Measurements from ENCODE around the gene ADGRG3.

Gene ADGRG3

DNA sequence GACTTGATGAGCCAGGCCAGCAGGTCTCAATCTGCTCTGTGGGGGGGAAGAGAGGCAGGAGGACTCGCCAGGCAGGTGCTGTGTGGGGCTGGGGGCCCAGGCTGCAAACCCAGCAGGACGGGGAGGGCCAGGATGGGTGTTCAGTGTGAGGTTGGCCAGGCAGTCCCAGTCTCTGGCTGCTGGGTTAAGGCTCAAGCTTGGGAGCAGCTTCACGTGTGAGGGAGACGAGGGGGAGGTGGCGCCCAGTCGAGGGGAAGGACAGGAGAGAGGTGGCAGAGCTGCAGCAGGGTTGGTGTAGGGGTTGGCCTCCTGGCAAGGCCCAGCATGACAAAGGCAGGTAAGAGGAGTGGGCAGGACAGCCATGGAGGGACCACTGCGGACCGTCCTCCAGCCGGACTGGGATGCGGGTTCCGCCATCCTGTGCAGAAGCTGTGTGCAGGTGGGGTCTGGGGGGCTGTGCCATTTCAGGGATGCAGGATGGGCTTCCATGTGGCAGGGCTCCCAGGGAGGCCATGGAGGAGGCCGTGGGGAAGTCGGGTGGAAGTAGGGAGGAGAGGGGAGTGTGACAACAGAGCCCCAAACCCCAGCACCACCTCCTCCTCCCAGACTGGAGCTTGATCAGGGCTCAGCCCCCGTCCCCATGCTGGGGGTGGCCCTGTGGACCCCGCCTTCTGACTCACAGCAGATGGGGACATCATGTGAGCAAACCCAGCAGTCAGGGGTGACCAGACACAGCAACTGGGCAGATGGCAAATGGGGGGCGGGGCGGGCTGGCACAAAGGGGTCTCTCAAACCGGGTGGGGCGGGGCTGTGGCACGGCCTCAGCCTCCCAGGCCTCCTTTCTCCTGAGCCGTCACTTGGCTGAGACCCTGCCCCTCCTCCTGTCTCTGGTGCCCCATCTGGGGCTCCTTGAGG lies 36.9 kb upstream of the ADGRG3 start:
- no peak for DNase-seq

DNA sequence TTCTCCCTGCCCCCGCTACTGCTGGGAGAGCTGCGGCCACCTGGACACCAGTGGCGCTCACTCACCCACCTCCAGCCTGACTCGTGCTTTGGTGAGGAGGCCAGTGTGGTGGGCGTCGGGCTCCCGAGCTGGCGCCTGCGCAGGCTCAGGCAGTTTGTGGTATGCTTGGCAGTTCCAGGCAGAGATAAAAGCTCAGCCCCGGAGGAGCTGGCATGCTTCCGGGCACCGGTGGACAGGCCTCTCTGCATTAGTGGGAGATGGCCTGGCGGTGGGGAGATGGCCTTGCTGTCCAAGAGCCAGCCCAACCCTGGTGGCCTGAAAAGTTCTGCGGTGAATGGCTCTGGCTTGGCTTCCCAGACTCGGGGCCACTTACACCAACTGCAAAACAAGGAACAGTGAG lies 35.5 kb upstream of the ADGRG3 start:
- DNase-seq: no peak

DNA sequence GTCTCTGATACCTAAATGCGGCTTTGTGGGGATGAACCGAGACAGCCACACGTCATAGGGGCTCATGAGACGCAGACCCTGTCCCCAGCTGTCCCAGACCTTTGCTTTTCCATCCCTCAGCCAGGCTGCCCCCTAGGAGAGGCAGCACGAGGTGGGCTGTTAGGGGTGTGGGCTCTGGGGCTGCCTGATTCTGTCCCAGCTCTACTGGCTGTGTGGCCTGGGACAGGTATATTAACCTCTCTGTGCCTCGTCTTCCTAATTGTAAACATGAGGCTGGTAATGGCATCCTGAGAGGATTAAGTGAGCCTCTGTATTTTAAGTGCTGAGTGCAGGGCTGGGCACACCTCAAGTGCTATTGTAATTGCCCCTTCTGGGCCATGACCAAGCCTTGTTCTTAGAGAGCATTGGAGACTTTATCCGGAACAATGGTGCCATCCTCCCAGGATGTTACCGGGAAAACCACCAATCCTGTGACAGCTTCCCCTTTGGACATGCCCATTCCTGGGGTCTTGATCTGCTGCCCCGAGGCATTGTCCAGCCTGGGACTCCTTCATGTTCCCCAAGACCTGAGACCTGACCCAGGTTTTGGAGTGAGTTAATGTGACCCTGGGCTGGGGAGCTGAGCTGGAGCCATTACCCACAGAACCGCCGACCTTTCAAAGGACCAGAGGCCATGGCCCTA lies 34.6 kb upstream of the ADGRG3 start:
- no peak for DNase-seq

DNA sequence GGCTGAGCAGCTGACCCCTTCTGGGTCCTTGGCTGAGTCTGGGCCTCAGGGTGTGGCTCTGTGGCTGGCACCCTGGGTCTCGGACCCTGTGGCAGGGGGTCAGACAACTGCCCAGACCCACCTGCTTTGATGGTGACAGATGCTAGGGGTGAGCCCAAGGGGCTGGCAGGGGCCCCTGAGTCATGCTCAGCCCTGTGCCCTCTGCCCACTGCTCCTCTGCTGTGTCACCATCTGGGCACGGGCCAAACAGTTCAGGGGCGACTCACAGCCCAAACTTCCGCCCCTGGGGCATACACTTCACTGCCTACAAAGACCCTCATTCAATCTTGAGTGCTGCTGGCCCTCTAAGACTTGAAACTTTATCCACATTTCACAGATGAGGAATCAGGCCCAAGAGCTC lies 33.9 kb upstream of the ADGRG3 start:
- DNase-seq: no peak

DNA sequence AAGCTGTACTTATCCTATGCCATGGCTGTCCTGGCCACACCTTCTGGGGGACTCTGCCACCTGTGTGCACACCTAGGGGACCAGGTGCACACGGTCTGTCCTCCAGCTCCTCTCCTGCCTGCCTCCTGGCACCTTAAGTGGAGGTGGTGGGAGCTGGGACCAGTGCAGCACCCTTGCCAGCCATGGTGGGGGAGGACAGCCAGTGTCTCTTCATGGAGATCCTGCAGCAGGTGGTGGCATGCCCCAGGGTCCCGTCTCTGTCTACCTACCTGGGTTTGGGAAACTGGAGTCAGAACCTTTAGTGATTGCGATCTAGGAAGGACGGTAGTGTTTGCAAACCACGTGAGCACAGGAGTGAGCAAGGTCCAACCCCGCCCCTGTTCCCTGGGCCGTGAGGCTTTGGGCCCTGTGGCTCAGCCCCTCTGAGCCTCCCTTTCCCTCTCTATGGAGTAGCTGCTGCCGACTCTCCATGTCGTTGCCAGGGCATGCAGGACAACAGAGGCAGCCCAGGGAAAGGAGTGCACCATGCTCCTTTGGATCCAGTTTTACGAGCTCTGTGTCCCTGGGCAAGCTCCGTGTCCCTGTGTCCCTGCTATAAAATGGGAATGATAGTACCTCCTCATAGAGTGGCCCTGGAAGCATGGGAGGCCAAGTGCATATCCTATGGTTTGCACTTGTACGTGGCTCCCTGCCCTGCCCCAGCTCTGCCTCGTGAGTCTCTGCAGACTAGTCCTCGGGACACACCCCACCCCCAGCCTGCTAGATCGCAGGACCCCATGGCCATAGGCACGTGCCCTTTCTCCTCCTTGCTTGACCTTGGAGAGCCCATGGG lies 32.6 kb upstream of the ADGRG3 start:
- DNase-seq: no peak

DNA sequence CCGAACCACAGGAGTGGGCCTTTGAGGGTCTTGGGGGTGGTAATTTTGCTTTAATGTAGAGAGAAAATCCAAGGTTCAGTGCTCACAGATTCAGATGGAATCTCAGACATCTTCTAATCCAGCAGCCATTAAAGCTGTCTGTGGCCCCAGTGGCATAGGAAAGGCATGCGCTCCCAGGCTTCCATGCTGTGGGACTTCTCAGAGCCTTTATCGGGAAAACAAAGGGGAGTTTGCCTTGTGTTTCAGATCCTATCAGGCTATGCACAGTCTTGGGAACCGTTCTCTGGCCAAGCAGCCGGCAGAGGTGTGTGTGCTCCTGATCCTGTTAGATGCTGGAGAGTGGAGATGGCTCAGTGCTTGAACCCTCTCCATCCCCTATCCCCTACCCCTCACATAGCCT lies 31.9 kb upstream of the ADGRG3 start:
- no peak for DNase-seq

DNA sequence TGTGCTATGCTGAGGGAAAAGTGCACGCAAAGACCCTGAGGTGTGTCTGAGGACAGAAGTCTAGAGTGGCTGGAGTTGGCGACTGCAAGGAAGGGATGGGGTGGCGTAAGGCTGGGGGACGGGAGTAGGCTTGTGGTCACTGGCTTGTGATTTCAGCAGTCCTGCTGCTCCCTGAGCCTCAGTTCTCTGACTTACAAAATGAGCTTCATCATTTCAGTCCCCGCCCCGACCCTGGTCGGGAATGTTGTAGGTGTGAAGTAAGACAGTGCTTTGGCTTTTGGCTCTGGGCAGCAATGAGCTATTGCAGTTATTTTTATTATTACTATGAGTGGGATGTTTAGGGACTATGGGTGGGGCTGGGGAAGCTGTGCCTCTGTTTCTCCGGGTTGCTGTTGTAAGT lies 31.1 kb upstream of the ADGRG3 start:
- no peak for DNase-seq

DNA sequence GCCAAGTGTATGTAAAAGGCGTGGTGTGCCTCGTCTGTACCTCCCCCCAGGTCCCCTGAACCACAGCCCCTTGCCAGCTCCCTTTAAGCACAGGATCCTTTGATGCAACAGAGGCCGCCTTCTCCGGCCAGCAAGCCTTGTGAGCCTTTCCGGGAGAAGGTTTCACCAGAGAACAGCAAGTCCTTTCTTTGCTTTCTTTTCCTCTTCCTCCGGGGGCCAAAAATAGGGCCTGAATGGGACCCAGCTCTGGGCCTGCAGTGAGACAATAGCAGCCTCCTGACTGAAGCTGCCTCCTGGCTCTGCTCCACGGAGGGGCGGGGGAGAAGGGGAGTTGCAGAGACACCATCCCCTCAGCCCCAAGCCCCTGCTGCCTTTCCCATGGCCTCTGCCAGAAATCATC lies 30.7 kb upstream of the ADGRG3 start:
- DNase-seq: no peak

DNA sequence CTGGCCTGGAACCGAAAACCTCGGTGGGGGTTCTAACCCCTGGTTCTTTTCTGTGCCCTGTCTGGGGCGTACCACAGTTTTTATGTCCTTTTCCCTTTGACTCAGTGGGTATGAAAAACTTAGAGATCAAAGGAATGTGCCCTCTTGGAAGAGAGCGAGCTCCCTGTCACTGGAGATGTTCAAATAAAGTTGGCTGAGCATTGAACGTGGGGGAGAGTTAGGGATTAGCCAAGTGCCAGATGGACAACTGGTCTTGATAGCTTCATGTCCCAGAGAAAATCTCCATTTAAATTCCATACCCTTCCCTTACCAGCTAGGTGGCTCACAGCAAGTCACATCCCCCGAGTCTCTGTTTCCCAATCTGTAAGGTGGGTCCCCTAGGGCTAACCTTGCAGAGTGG lies 30.1 kb upstream of the ADGRG3 start:
- DNase-seq: no peak

DNA sequence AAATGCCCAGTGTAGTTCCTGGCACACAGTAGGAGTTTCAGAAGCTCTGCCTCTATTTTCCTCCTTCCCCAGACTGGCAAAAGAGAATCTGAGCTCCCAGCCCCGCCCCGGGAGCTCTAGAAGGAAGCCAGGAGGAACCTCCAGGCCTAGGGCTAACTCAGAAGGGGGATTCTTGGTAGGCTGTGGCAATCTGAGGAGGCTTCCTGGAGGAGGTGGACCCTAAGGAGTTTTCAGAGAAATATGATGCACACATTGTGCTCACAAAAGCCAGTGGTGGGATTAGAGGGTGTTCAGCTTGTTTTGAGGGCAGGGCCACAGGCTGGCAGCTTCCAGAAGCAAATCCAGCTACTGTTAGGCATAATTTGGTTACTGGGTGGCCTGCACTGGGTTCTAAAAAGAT lies 29.7 kb upstream of the ADGRG3 start:
- no peak for DNase-seq

DNA sequence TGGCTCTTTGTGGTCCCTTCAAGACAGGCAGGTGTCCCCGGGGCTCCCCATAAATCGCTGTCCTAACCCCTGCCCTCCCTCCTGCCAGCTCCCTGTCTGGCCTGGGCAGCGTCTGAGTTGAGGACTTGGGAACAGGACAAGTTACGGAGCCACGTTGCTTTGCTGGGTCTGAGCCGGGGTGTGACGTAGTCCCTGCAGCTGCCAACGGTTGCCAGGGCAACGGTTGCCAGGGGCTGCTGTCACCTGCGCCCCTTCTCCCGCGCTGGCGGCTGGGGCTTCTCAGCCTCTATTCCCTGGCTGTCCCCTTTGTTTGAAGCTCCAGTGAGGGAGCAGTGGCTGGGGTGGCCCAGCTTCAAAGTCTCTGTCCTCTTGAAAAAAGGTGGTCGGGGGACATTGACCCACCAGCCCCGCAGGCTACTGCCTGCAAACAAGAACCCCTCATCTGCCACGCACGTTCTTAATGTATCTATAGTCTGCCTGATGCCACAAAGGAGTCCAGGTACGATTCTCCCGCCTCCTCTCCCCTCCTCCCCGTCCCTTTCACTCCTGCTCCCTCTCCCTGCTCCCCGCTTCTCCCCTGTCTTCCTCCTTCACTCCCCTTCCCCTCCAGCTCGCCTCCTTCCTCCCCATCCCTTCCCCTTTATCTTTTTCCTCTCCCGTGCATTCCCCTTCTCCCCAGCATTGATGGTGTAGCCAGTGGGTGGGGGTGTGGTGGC lies 28.8 kb upstream of the ADGRG3 start:
- DNase-seq: peak; percentile 52

DNA sequence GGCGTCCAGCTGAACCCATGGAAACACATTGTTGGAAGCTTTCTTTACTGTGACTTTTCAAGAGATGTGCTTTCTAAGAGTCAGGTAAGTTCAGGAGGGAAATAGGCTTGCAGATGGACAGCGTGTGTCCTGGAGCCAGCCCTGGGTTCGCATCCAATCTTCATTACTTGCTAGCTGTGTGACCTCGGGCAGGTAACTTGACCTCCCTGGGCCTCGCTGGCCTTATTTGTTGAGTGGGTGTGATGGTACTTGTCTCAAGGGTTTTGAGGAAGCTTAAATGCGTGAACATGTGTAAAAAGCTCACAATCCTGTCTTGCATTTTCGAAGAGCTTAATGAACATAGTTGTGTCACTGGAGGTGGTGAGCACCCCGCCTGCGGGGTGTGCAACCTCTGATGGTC lies 27.9 kb upstream of the ADGRG3 start:
- no peak for DNase-seq

DNA sequence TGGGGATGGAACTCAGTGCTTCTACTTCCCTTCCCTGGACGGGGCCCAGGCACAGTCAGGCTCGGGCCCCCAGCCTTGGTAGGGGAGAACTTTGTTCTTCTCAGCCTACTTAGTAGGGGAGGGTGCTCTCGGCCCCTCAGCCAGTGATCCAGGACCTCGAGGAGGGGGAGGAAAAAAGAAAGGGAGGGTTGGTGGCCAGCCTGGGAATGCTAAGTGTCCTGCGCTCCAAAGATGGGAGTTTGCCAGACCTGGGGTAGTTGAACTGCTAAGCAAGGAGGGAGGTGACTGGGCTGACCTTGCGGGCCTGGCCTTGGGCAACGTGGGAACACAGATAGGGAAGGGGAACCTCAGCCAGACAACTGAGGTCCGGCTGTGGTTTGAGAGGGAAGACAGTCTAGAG lies 27.5 kb upstream of the ADGRG3 start:
- DNase-seq: no peak

DNA sequence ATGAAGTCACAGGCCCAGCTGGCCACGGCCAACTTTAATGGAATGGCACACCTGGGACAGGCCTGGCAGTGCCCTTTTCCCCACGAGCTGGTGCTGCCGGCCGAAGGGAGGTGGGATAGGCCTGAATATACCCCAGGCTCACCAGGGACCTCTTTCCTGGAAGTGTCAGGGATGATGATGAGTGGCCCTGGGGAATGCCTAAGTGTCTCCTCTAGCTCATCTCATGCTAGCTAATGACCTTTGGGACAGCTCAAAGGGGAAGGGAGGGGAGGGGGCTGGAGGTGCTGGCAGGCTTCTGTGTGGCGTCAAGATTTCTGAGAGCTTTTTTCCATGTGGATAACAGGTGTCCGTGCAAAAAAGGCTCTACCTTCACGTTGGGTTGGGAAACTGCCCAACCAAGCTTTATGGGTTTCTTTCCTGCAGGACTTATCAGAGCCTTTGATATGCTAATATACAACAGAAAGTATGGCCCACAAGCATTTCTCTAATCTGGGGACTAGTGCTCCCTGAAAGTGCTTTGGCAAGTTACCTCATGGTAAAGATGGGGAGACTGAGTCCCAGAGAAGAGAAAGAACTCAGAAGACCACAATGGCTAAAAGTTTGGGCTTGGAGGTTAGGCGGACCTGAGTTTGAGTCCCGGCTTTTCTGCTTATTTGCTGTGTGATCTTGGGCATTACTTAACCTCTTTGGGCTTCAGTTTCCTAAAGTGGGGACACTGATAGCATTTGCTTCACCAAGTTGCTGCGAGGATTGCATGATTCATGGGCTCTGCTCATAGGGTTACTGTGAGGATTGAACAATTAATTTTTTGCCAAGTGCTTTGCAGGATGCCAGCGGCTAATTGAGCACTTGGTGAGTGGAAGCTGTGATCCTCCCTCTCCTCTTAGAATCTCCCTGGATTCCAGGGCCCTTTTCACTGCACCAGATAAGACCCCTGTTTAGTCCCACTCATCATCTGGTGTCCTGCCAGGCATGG lies 25.7 kb upstream of the ADGRG3 start:
- DNase-seq: no peak

DNA sequence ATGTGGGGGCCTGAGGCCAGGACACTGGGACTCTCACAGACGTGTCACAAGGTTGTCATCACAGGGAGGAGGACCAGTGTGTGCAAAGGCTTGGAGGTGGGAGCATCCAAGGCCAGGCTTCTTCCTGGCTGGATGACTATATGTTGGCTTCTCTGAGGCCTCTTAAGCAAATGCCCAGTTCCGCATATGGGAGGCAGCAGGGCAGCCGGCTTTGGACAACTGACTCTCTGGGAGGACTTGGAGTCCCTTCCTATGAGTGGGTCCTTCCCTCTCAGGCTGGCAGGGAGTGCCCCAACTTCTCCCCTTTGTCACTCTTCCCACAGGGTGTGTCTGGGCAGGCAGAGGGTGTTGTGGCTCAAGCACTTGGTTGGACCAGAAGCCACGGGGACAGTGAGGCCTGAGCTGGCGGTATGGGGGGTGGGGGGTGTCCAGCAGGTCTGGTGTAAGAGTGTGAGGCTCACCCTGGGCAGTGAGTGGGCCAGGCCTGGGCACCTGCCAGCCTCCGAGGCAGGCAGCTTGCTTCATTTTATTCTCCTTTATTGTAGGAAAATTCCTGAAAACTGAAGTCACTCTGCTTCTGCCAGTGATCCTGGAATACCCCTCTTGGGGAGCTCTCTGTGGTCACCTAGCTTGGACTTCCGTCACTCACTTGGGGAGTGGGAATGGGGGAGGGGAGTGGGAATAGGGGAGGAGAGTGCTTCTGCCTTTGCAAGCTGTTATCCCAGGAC lies 24.8 kb upstream of the ADGRG3 start:
- DNase-seq: no peak

DNA sequence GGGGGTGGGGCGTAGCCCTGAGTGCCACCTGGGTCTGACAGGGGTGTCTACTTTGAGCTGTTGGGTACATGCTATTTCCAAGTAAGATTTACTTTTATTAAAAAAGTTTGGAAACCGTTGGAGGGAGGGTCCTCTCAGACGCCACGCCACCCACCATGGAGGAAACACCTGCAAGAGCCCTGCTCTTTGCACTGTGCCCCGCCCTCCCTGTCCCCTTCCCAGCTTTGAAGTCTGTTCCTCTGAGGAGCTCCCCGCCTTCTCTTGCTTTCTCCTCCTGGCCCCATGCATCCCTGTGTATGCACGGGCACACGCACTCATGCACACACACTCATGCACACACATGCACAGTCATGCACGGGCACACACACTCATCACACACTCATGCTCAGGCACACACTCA lies 24.2 kb upstream of the ADGRG3 start:
- DNase-seq: no peak

DNA sequence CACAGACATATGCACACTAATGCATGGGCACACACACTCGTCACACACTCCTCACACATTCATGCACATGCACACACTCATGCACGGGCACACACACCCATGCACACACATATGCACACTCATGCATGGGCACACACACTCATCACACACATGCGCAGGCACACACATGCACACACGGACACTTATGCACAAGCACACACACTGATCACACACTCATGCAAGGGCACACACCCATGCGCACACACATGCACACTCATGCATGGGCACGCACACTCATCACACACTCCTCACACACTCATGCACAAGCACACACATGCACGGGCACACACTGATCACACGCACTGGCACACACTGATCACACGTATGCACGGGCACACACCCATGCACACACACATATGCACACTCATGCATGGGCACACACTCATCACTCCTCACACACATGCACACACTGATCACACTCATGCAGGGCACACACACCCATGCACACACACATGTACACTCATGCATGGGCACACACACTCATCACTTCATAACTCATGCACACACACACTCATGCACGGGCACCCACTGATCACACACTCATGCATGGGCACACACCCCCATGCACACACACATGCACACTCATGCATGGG lies 23.6 kb upstream of the ADGRG3 start:
- no peak for DNase-seq

DNA sequence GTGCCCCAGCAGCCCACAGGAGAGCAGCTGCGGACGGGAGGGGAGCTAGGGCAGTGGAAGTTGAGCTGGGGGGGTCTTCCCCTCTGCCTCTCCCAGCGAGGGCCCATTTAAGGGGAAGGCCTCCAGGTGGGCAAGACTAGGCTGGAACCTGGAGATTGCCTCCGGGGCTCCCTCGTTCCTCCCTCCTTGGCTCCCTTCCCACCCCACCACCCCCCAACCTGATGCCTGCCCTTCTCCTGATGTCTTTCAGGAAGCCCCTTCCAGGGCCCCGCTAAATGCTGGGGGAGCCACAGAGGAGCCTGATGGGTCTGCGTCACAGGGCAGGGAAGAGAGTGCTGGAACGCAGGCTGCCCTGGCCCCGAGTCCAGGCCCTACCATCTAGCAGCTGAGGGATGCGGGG lies 22.9 kb upstream of the ADGRG3 start:
- DNase-seq: no peak

DNA sequence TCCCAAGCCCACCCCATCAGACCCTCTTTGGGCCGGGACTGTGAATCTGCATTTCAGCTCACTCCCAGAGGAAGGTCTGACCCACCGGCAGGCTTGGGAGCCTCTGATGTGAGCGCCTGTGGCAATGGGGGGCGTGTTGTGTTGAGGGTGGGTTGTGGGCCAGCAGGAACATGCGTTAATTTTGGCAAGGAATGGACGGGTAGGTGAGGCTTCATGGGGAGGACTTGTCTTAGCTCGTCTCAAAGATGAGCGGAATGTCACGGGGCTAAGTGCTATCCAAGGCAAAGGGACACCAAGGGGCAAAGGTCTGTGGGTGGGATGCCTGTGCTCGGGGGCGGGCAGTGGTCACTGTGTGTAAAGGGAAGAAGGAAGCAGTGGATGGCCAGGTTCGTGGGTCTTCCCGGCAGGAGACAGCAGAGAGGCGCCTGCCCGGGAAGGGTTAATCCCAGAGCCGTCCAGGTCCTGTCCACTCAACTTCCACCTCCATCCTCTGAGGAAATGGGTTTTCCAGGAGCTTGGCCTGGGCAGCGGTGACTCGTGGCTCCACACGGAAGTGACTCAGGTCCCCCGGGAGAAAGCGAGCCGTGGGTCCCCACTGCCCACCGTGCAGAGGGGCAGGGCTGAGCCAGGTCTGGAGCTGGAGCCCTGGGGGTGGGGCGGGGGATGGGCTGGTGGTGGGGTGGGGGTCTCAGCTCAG lies 22.3 kb upstream of the ADGRG3 start:
- no peak for DNase-seq

Data from DMS79 (cell line).